Fibroblast of lung (primary cell): ENCODE results near the gene BCLAF1. TPM values are rescaled to one million over a fixed set of nuclear protein-coding genes. Genes with fewer than 3 reads are reported as not detected.

Experiments
- DNase-seq, 2 donors: peaks; one replicate each; pipeline versions ENCODE4 v3.0.0 to v3.0.0-alpha.2; 2010; ENCODE audit warnings: low read depth in 2 of 2
- H2AFZ ChIP-seq: 2 replicates; pipeline ENCODE4 v1.5.1; 2012; ENCODE audit warnings: low read length, control low read depth, inconsistent platforms
- H3K27ac ChIP-seq: 2 replicates; pipeline ENCODE4 v1.5.1; 2011; ENCODE audit warnings: low read length, control low read depth; ENCODE audit not compliant: insufficient read depth
- H3K27me3 ChIP-seq: 2 replicates; pipeline ENCODE4 v1.5.1; 2011; ENCODE audit warnings: mild to moderate bottlenecking, low read length; ENCODE audit not compliant: control insufficient read depth, insufficient read depth
- H3K36me3 ChIP-seq: 2 replicates; pipeline ENCODE4 v1.5.1; 2011; ENCODE audit warnings: low read length; ENCODE audit not compliant: control insufficient read depth, insufficient read depth
- H3K4me1 ChIP-seq: 2 replicates; pipeline ENCODE4 v1.5.1; 2011; ENCODE audit warnings: low read length; ENCODE audit not compliant: control insufficient read depth, insufficient read depth; ENCODE audit errors: extremely low read depth
- H3K4me2 ChIP-seq: 2 replicates; pipeline ENCODE4 v1.5.1; 2011; ENCODE audit warnings: low read length, control low read depth; ENCODE audit not compliant: insufficient read depth; ENCODE audit errors: extremely low read depth
- H3K4me3 ChIP-seq, 4 experiments: fragments of 200-600 bp in 1 of 4; sonication (generic) in 1 of 4; replicated peaks in 1 of 4; 2 replicates each; pipeline ENCODE4 v1.5.1; 2011 to 2016; ENCODE audit warnings: low read length in 4 of 4, low read depth in 3 of 4, mild to moderate bottlenecking in 3 of 4, control low read depth in 2 of 4, inconsistent platforms in 1 of 4, mixed read lengths in 1 of 4; ENCODE audit not compliant: insufficient read depth in 1 of 4; ENCODE audit errors: control extremely low read depth in 1 of 4
- H3K79me2 ChIP-seq: 2 replicates; pipeline ENCODE4 v1.5.1; 2012; ENCODE audit warnings: mild to moderate bottlenecking, low read length, inconsistent platforms; ENCODE audit not compliant: control insufficient read depth, insufficient read depth
- H3K9ac ChIP-seq: 2 replicates; pipeline ENCODE4 v1.5.1; 2011; ENCODE audit warnings: mild to moderate bottlenecking, low read length, control low read depth; ENCODE audit not compliant: insufficient read depth
- H3K9me3 ChIP-seq: 2 replicates; pipeline ENCODE4 v1.5.1; 2012; ENCODE audit warnings: low read depth, low read length; ENCODE audit not compliant: control insufficient read depth, insufficient read depth
- H4K20me1 ChIP-seq: 2 replicates; pipeline ENCODE4 v1.5.1; 2011; ENCODE audit warnings: low read length; ENCODE audit not compliant: control insufficient read depth, insufficient read depth; ENCODE audit errors: extremely low read depth
- EZH2 ChIP-seq: IDR thresholded peaks from 2 replicates; pipeline ENCODE4 v1.5.1; 2012; ENCODE audit warnings: low read length, control low read depth, mild to moderate bottlenecking; ENCODE audit errors: missing control alignments
- polyA plus RNA-seq, 2 donors: library from polyadenylated mRNA; depleted of rRNA in 1 of 2; stranded (reverse) in 1 of 2; unstranded in 1 of 2; fragments of >200 nt; gene quantifications; 2 replicates each; pipeline ENCODE4 v1.2.1, GENCODE V29; 2011 to 2012; ENCODE audit warnings: missing spikeins in 1 of 2
- total RNA-seq: library from RNA; depleted of rRNA; stranded (reverse); fragments of >200 nt; gene quantifications from 2 replicates; pipeline ENCODE4 v1.2.1, GENCODE V29; 2014
- TF ChIP-seq, protein P1 (sequence below), 2 donors: IDR thresholded peaks in 1 of 2; conservative IDR thresholded peaks in 1 of 2; 1 replicate in 1 of 2; 2 replicates in 1 of 2; pipeline ENCODE4 v1.5.1; 2011 to 2012; ENCODE audit warnings: low read length in 2 of 2, control low read depth in 1 of 2, inconsistent platforms in 1 of 2, low read depth in 1 of 2, mild to moderate bottlenecking in 1 of 2

BCLAF1 gene
- total and polyA plus RNA-seq, 2 donors (not counting 1 experiment from before 2014, with no cell fraction given) = 82.6 to 102 TPM

DNA sequence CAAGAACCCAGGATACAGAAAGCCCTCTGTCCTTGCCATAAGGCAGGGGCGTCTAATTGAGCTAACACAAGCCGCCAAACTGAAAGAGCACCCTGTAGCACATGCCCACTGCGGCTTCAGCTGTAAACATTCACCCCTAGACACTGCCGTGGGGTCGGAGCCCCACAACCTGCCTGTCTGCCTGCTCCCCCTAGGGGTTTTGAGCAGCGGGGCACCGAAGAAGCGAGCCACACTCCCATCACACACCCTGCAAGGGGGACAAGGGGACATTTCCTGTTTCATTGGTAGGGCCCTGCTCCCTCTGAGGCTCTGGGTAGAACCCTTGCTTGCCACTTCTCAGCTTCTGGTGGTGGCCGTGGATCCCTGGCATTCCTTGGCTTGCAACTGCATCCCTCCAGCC is 45.2 kb upstream of the BCLAF1 start:
- Histone ChIP-seq H3K79me2 (no peaks in the 10 kb centered on the region), H4K20me1 (no peaks in the 10 kb centered on the region), H3K9ac (no peak overlapping the region), H3K27me3 (no peaks in the 10 kb centered on the region), H3K9me3 (no peaks in the 10 kb centered on the region), H3K36me3 (no peaks in the 10 kb centered on the region), H3K4me1 (no peaks in the 10 kb centered on the region), H3K4me2 (no peak overlapping the region), H3K4me3 (no peak overlapping the region), H2AFZ (no peak overlapping the region), H3K27ac (no peak overlapping the region)
- DNase-seq = no peak
- TF ChIP-seq, protein P1, sequence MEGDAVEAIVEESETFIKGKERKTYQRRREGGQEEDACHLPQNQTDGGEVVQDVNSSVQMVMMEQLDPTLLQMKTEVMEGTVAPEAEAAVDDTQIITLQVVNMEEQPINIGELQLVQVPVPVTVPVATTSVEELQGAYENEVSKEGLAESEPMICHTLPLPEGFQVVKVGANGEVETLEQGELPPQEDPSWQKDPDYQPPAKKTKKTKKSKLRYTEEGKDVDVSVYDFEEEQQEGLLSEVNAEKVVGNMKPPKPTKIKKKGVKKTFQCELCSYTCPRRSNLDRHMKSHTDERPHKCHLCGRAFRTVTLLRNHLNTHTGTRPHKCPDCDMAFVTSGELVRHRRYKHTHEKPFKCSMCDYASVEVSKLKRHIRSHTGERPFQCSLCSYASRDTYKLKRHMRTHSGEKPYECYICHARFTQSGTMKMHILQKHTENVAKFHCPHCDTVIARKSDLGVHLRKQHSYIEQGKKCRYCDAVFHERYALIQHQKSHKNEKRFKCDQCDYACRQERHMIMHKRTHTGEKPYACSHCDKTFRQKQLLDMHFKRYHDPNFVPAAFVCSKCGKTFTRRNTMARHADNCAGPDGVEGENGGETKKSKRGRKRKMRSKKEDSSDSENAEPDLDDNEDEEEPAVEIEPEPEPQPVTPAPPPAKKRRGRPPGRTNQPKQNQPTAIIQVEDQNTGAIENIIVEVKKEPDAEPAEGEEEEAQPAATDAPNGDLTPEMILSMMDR (conservative IDR thresholded peaks at IDR 0.05 in 1 of 2, IDR thresholded peaks at IDR 0.05 in 1 of 2; ENCODE audit: low read depth in 1 of 2, low read length in 2 of 2) = no peak
- no peak for TF ChIP-seq EZH2

DNA sequence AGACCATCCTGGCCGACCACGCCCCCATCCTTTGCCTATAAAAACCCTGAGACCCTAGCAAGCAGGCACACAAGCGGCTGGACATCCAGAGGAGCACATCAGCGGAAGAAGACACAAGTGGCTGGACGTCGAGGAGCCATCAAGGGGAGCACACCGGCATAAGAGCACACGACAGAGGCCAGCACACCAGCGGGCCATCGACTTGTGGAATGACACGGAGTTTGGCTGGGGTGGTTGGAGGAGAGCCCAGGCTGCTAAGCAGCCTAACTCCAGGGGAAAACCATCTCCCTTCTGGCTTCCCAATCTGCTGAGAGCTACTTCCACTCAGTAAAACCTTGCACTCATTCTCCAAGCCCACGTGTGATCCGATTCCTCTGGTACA is 44.8 kb upstream of the BCLAF1 start:
- Histone ChIP-seq H3K4me2 (no peak overlapping the region), H4K20me1 (no peaks in the 10 kb centered on the region), H3K9me3 (no peaks in the 10 kb centered on the region), H2AFZ (no peak overlapping the region), H3K79me2 (no peaks in the 10 kb centered on the region), H3K9ac (no peak overlapping the region), H3K4me1 (no peaks in the 10 kb centered on the region), H3K4me3 (no peak overlapping the region), H3K36me3 (no peaks in the 10 kb centered on the region), H3K27me3 (no peaks in the 10 kb centered on the region), H3K27ac (no peak overlapping the region)
- TF ChIP-seq, protein P1 (conservative IDR thresholded peaks at IDR 0.05 in 1 of 2, IDR thresholded peaks at IDR 0.05 in 1 of 2; ENCODE audit: low read depth in 1 of 2, low read length in 2 of 2) = no peak
- TF ChIP-seq EZH2 = no peak
- DNase-seq = no peak

DNA sequence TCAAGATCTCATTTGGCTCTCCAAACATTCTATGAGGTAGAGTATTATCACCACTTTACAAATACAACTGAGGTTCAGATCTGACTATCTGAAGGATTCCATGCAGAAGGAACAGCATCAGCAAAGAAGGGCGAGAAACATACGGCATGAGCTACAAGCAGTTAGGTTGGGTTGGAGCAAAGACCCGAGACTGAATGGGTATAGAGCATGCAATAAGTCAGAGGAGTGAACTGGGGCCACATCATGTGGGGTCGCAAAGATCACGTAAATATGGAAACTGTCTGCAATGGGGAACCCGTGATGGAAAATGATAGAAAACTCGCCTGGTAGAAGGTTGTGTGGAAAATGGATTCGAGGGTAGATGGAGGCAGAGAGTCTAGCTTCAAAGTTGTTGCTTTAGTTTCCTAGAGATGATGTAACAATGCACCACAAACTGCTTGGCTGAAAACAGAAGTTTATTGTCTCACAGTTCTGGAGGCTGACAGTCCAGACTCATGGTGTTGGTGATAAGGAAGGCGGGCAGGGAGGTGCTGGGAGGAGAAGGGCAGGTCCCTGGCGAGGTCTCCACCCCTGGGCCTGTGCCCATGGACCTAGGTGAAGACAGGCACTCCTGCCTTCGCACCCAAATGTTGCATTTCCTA is 44.3 kb upstream of the BCLAF1 start:
- no peak for DNase-seq
- no peaks in the 10 kb centered on the region for H3K9me3 ChIP-seq
- H3K27ac ChIP-seq = no peak overlapping the region
- no peaks in the 10 kb centered on the region for H3K27me3 ChIP-seq
- no peaks in the 10 kb centered on the region for H3K36me3 ChIP-seq
- no peak overlapping the region for H3K4me3 ChIP-seq
- no peak for TF ChIP-seq EZH2
- TF ChIP-seq, protein P1 (conservative IDR thresholded peaks at IDR 0.05 in 1 of 2, IDR thresholded peaks at IDR 0.05 in 1 of 2; ENCODE audit: low read depth in 1 of 2, low read length in 2 of 2) = no peak
- H3K9ac ChIP-seq = no peak overlapping the region
- H2AFZ ChIP-seq = no peak overlapping the region
- H4K20me1 ChIP-seq = no peaks in the 10 kb centered on the region
- H3K4me1 ChIP-seq = no peaks in the 10 kb centered on the region
- H3K4me2 ChIP-seq = no peak overlapping the region
- H3K79me2 ChIP-seq = no peaks in the 10 kb centered on the region
